Activated CD4-positive, alpha-beta T cell treated with anti-CD3 and anti-CD28 coated beads, Interleukin-2, amount 50 U/mL, for 16 hours (primary cell): Measurements from ENCODE around the gene SSC5D.

ENCODE experiments used
- DNase-seq: peaks from one replicate; pipeline ENCODE4 v3.0.0-alpha.2; 2020

The SSC5D gene

GRCh38 chr19:55455576-55456235, 32.5 kb upstream of the SSC5D start:
- DNase-seq, result no peak

GRCh38 chr19:55456347-55456746, 31.9 kb upstream of the SSC5D start:
- DNase-seq, result no peak

DNA sequence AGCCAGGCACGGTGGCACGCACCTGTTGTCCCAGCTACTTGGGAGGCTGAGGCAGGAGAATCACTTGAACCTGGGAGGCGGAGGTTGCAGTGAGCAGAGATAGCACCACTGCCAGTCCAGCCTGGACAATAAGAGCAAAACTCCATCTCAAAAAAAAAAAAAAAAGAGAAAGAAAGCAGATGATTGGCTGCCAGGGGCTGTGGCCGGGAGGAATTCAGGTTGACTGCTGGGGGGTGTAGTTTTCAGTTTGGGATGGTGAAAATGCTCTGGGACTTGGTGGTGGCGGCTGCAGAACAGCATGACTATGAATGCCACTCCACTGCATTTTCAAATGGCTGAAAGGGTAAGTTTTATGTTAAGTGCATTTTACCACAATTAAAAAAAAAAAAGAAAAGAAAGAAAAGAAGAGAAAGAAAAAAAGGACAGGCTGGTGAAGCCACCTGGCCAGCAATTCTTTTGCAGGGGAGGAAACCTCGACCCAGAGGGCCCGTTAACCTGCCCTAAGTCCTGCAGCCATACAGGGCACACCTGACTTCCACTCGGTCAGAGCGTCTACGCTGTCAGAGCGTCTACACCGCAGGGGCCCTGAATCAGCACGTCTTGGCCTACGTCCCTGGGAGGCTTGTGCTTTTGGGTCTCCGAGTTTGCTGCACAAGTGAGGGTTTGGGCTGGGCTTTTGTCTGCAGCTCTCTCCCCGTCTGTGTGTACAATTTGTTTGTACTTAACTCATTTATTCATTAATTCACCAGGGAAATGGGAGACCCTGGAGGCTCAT, 30.4 kb upstream of the SSC5D start:
- DNase-seq, result no peak

GRCh38 chr19:55459551-55459949, 28.7 kb upstream of the SSC5D start:
- DNase-seq, result no peak

DNA sequence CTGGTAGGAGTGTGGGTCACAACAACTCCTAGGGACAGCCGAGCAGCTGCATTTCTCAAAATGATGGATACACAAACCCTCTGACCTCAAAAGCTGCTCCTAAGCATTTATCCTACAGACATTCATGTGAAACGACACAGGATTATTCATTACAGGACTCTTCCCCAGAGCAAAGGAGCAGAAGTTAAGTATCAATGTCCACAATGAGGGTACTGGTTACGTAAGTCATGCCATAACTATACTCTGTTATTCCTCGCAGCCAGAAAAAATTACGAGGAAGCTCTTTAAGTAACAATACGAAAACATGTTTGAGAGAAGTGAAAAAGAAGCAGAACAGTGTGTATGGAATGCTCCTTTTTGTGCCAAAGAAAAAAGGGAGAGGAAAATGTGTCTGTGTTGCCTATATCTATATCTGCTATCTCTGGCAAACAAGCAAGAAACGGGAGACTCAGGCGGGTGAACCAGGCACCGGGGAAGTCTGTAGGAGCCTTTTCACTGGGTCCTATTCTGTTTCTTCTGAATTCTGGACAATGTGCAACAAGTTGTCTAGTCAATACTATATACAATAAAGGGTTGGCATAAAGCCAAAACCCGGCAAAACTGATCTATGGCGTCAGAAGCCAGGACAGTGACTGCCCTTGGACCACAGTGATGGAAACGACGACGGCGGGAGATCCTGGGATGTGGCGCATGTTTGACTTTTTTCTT, 28.1 kb upstream of the SSC5D start:
- no peak for DNase-seq

DNA sequence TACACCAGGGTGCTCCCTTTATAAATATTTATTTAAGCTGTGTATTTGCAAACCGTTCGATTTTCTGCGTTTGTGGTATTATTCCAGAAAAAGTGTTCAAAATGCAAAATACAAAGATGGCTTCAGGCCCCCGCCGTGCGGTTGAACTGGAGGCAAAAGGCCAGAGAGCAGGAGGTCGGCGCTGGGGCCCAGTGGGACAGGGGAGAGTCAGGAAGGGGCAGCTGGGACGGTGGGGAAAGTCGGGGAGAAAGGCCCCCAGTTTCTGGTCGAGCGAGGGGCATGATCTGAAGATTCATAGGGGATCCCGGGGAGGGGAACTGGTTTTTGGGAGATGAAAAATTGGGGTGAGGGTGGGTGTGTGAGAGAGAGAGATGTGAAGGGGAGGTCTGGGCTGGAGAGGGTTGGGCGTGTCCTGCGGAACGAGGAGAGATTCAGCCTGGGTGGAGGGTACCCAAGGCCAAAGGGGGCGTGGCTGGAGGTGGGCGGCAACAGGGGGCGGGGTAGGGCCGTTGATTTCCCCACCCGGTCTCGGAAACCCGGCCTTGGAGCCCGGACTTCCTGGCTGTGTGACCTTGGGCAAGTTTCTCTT, 27.5 kb upstream of the SSC5D start:
- DNase-seq, result peak; percentile 65

GRCh38 chr19:55461259-55461973, 26.8 kb upstream of the SSC5D start, which contains the start of gene ISOC2:
ISOC2 (minus strand) TSS chr19:55461642; CDS start chr19:55456486, 5,156 bp downstream.
- peak; percentile 100 for DNase-seq

- DNase-seq, result no peak
These were observed 26.1 kb upstream of the SSC5D start for GRCh38 chr19:55461974-55462626.

DNA sequence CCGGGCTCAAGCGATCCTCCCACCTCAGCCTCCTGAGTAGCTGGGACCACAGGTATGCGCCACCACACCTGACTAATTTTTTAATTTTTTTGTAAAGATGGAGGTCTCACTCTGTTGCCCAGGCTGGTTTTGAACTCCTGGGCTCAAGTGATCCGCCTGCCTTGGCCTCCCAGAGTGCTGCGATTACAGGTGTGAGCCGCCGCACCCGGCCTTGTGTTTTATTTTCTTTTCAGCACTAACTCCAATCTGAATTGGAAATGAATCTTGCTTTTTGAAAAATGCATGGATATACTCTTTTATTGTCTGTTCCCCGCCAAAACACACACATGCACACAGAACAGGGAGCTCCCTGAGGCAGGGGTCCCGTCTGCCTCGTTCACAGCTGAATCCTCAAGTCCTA, 25.5 kb upstream of the SSC5D start:
- DNase-seq, result no peak

GRCh38 chr19:55463583-55464031, 24.6 kb upstream of the SSC5D start:
- DNase-seq, result no peak

DNA sequence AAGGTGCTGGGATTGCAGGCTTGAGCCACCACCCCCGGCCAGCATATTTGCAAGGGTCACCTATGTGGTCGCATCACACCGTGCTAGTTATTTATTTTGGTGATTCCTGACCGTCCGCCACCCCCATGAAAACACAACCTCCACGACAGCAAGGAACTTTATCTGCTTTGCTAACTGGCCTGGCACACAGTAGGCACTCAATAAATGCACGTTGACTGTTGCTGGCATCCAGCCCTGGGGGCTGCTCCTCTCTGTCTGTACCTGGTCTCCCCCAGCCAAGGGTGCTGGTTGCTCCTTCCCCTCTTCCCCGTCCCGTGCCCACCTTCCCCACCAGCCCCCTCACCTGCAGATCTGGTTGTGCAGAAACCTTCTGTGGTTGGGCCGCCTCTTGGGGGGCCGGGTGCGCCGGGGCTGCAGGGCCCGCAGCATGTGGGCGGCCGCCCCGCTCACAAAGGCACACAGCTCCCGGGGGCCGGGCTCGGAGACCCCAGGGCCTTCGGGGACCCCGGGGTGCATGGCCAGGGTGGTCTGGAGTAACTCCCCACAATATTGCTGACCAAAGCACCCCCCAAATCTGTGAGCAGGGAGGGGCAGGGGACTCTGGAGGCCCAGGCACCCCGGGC, 24.1 kb upstream of the SSC5D start:
- DNase-seq, result no peak

DNA sequence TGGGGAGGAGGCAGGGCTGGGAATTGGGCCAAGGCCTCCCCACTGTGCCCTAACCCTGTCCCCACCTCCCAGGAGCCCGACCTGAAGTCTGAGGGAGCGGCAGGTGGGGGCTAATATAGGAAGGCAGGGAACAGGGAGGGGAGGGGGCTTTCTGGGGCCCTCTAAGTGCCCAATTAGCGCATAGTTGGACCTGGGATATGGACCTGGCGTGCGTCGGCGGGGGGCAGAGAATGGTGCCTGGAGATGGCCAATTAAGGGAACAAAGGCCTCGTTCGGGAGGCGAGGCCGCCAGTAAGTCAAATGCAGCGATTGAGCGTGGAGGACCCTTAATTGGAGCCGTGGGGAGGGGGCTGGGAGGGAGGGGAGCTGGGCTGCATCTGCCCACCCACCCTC, 23.6 kb upstream of the SSC5D start, which contains the start of gene C19orf85:
Gene C19orf85, minus strand, starts transcription at position 90 of the 393 bp plus-strand sequence. CDS start 197 bp downstream, outside the sequence.
- DNase-seq, result no peak

GRCh38 chr19:55465460-55466240, 22.6 kb upstream of the SSC5D start:
- no peak for DNase-seq

GRCh38 chr19:55466241-55466614, 22.0 kb upstream of the SSC5D start:
- DNase-seq, result no peak

GRCh38 chr19:55467236-55468053, 20.8 kb upstream of the SSC5D start:
- DNase-seq, result peak; percentile 68

GRCh38 chr19:55468054-55468393, 20.2 kb upstream of the SSC5D start:
- no peak for DNase-seq

- DNase-seq, result no peak
These were observed 17.0 kb upstream of the SSC5D start for GRCh38 chr19:55471266-55471665.

GRCh38 chr19:55472463-55472862, 15.8 kb upstream of the SSC5D start:
- no peak for DNase-seq

DNA sequence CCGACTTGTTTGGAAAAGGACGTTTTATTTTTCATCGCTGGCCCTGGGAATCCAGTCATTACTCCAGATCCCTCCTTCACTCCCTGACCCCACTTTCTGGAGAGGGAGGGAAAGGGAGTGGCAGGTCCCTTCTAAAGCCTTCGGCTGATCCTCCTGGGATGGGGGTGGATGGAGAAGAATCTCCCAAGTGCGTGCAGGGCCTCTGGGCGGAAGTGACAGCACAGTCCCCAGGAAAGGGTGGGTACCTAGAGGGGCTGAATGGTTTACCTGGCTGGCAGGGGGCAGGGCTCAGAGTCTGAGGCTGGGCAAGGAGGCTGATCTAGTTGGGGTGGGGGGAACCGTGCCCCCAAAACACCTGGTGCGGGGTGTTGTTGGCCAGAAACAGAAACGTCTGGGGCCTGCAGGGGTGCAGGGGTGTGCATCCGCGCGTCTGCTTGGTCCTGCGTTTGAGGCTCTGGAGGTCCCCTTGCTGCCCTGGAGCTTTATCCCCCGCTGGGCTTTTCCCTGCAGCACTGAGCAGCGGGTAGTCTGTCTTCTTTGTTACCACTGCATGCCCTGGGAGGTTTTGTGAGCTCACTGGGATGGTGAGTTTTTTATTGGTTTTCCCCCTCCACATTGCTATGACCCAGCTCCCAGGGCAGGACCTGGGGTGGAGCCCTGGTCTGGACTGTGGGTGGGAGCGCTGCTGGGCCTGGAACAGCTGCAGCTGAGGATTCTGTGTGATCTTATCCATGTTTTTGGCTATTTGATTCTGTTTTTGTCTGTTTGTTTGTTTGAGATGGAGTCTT, 14.8 kb upstream of the SSC5D start:
- no peak for DNase-seq
